ENCODE measurements around the gene C21orf58.

- TF ChIP-seq CTCF (IDR thresholded peaks at IDR 0.05; ENCODE audit: low read length) (no peak), EZH2 (IDR thresholded peaks at IDR 0.05; ENCODE audit: borderline replicate concordance, low read length) (no peak)
Observed at GRCh38 chr21:46356005-46356338, 32.3 kb upstream of the C21orf58 start.

Measured in OCI-LY1 (cell line).